SJSA1 (cell line): Measurements from ENCODE around the gene C10orf105. TPM values are rescaled to one million over a fixed set of nuclear protein-coding genes. Genes with fewer than 3 reads are reported as not detected.

Experiments used
- DNase-seq, 2 experiments: peaks; one replicate each; pipeline ENCODE4 v3.0.0-alpha.2; 2015 to 2020; ENCODE audit warnings: low spot score in 2 of 2, low read depth in 1 of 2
- H3K27ac ChIP-seq: fragments of 250-450 bp; sonication (Bioruptor Pico); 2 replicates; pipeline ENCODE4 v1.5.1; 2020; ENCODE audit warnings: mild to moderate bottlenecking, moderate library complexity
- H3K27me3 ChIP-seq: fragments of 250-450 bp; sonication (Bioruptor Pico); replicated peaks from 2 replicates; pipeline ENCODE4 v1.5.1; 2020; ENCODE audit warnings: mild to moderate bottlenecking, moderate library complexity
- H3K36me3 ChIP-seq: fragments of 250-450 bp; sonication (Bioruptor Pico); 2 replicates; pipeline ENCODE4 v1.5.1; 2020; ENCODE audit warnings: mild to moderate bottlenecking
- H3K4me1 ChIP-seq: fragments of 250-450 bp; sonication (Bioruptor Pico); replicated peaks from 2 replicates; pipeline ENCODE4 v1.6.1; 2021; ENCODE audit warnings: mild to moderate bottlenecking
- H3K4me3 ChIP-seq: fragments of 250-450 bp; sonication (Bioruptor Pico); 2 replicates; pipeline ENCODE4 v1.5.1; 2020; ENCODE audit warnings: mild to moderate bottlenecking
- H3K9me3 ChIP-seq: fragments of 250-450 bp; sonication (Bioruptor Pico); replicated peaks from 2 replicates; pipeline ENCODE4 v1.5.1; 2020; ENCODE audit warnings: mild to moderate bottlenecking
- total RNA-seq: library from RNA; depleted of rRNA; stranded (reverse); fragments of >200 nt; shearing (Covaris generic); gene quantifications from 2 replicates; pipeline ENCODE4 v1.2.3, GENCODE V29; 2014

The C10orf105 gene
- total RNA-seq, 1 experiment from 2014 or later = not detected

- no peak overlapping the region for H3K4me3 ChIP-seq
- H3K36me3 ChIP-seq = no peaks in the 10 kb centered on the region
- no peaks in the 10 kb centered on the region for H3K9me3 ChIP-seq
- no peaks in the 10 kb centered on the region for H3K27me3 ChIP-seq
- H3K4me1 ChIP-seq = peaks cover 11% of the 10 kb centered on the region
- peak in 1 of 2 experiments; percentile 36 for DNase-seq
- 0 out of 2 replicates have a peak overlapping the region, but pooled peaks have one; percentile 7 for H3K27ac ChIP-seq
These were observed 6.2 kb downstream of the C10orf105 start for GRCh38 chr10:71713135-71714030.

- Histone ChIP-seq H3K36me3 (no peaks in the 10 kb centered on the region), H3K27me3 (no peaks in the 10 kb centered on the region), H3K9me3 (no peaks in the 10 kb centered on the region), H3K4me3 (no peak overlapping the region), H3K27ac (no peak overlapping the region), H3K4me1 (peaks cover 11% of the 10 kb centered on the region)
- no peak for DNase-seq
These were observed 6.9 kb downstream of the C10orf105 start for GRCh38 chr10:71712572-71713134.

DNA sequence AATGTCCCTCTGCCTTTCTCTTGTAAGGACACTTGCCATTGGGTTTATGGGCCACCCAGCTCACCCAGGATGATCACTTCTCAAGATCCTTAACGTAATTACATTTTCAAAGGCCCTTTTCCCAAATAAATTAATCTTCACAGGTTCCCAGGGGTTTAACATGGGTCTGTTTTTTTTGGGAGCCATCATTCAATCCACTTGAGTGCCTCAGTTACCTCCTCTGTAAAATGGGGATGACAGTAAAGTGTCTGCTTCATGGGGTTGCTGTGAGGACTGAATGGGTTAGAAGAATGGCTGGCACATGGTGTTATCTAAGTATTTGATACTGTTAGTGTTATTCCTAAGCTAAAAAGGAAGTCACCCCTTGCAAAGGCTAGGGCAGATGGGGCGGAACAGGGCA, 7.4 kb downstream of the C10orf105 start:
- H3K4me3 ChIP-seq = no peak overlapping the region
- H3K36me3 ChIP-seq = no peaks in the 10 kb centered on the region
- peaks cover 11% of the 10 kb centered on the region for H3K4me1 ChIP-seq
- no peak overlapping the region for H3K27ac ChIP-seq
- H3K27me3 ChIP-seq = no peaks in the 10 kb centered on the region
- H3K9me3 ChIP-seq = no peaks in the 10 kb centered on the region
- no peak for DNase-seq

DNA sequence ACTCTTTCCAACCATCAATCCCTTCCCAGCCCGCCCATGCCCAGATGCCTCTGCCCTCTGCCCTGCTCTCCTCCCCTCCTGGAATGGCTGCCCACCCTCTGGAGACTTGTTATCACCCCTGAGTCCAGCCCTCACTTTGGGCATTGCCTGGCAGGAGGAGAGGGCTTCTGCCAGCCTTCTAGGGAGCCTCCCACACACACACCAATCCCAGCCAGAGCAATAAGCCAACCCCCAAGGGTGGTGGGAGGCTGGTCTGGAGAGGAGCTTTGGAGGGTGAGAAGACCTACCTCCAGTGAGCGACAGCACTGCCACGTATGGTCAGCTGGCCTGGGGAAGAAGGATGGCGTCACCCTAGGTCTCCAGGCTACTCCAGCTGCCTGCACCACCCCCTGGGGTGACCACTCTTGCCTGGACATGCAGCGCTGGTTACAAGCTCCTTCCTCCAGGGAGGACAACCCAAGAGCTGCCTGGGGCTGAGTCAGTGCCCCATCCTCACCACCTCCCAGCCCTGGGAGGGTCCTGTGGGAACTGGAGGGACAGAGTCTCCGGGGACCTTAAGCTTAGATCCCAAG, 8.4 kb downstream of the C10orf105 start:
- H3K4me1 ChIP-seq = peaks cover 11% of the 10 kb centered on the region

DNA sequence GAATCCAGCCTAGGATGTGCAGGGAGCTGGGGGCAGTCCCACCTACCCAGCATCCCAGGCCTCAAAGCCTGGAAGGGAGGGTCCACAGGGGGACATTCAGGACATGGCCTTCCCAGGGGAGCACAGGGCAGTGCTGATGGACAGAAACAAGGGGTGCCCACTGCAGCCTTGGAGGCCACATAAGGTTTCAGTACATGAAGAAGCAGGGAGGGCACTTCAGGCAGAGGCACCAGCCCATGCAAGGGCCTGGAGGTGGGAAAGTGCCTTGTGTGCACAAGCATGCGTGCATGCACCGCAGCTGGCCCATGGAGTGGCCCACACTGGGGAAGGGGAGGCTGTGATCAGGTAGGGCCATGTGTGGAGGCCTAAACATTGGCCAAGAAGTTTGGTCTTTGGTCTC, 9.1 kb downstream of the C10orf105 start:
- H3K4me1 ChIP-seq = peaks cover 11% of the 10 kb centered on the region
- no peaks in the 10 kb centered on the region for H3K9me3 ChIP-seq
- no peaks in the 10 kb centered on the region for H3K27me3 ChIP-seq
- H3K4me3 ChIP-seq = no peak overlapping the region
- no peak for DNase-seq
- H3K36me3 ChIP-seq = no peaks in the 10 kb centered on the region
- H3K27ac ChIP-seq = no peak overlapping the region

More for the DNA sequence above, 8.4 kb downstream of the C10orf105 start:
- Histone ChIP-seq H3K4me3 (no peak overlapping the region), H3K27ac (no peak overlapping the region), H3K9me3 (no peaks in the 10 kb centered on the region), H3K36me3 (no peaks in the 10 kb centered on the region), H3K27me3 (no peaks in the 10 kb centered on the region)
- DNase-seq = no peak

DNA sequence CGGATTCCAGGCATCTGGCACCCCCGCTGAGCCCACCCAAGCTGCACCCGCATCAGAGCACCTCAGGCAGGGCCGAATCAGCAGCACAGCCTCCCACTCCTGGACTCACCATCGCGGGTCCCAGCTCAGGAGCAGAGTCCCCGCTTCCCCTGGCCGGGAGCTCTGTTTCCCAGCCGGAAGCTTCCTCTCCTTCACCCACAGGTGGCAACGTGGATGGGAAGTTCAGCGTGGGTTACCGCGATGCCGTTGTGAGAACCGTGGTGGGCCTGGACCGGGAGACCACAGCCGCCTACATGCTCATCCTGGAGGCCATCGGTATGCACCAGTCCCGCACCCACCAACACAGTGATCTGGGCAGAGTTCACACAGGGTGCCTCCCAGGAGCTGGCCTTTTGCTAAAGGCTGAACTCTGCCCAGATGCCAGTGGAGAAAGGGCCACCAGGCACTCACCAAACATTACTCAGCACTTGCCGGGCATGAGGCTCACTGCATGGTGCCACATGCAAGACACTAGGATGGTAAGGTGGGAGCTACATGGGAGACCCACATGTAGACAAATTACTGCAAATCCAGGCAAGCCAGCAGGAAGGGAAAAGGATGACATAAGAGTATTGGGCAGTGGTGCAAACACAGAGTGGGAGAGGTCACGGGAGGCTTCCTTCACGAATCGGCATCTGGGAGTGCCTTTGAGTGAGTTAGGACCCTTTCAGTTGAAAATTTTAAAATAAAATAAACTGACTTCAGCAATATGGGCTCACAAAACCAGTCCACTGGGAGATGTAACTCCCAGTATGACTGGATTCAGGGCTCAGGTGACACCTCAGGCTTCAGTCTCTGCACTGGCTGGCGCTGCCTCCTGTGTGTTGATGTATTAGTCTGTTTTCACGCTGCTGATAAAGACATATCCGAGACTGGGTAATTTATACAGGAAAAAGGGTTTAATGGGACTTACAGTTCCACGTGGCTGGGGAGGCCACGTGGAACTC, 10.4 kb downstream of the C10orf105 start:
- Histone ChIP-seq H3K4me1 (peaks cover 10% of the 10 kb centered on the region), H3K36me3 (no peaks in the 10 kb centered on the region), H3K27me3 (no peaks in the 10 kb centered on the region), H3K4me3 (no peak overlapping the region), H3K27ac (no peak overlapping the region), H3K9me3 (no peaks in the 10 kb centered on the region)
- DNase-seq = no peak

DNA sequence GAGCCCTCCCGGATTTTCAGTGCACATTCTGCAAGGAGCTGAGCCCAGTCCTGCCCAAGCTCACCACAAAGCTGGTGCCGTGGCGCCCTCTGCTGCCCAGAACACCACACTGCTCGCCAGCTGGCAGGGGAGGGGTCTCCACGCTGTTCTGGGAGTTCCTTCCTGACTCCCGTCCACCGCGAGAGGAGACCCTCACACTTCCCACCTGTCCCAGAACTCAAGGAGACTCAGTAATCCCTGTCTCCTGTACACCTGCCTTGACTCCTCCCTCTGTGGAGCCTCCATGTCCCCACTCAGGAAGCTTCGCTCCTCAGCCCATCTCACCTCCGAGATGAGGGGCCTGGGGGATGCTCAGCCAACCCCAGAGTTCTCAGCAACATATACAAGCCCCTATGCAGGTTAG, 11.3 kb downstream of the C10orf105 start:
- no peaks in the 10 kb centered on the region for H3K9me3 ChIP-seq
- no peak overlapping the region for H3K4me3 ChIP-seq
- DNase-seq = peak; percentile 26 to 56
- H3K27me3 ChIP-seq = no peaks in the 10 kb centered on the region
- no peaks in the 10 kb centered on the region for H3K36me3 ChIP-seq
- no peak overlapping the region for H3K27ac ChIP-seq
- peaks cover 2% of the 10 kb centered on the region for H3K4me1 ChIP-seq

DNA sequence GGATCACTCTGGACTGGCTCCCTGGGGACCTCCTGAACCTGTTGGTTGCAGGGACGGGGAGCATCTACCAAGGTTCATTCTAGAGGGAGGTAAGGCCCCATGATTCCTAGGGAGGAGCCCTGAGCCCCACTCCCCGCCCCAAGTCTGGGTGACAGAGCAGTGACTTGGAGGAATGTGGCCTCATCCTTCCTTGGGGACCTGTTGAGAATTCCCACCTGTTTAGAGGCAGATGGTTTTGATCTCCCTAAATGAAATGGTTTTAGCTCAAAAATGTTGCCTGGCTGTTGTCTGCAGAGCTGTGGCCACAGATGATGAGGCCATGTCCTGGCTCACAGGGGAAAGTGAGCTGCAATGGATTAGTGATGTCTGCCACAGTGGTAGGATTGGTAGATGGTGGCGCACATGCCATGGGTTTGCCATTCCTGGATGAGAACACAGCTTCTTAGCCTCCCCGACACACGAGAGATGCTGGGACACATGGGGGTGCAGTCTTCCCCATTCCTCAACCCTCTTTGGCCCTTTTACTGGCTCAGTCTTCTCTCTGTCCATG, 12.3 kb downstream of the C10orf105 start:
- Histone ChIP-seq H3K27ac (no peak overlapping the region), H3K36me3 (no peaks in the 10 kb centered on the region), H3K9me3 (no peaks in the 10 kb centered on the region), H3K4me3 (no peak overlapping the region), H3K4me1 (no peaks in the 10 kb centered on the region), H3K27me3 (no peaks in the 10 kb centered on the region)
- DNase-seq = no peak

GRCh38 chr10:71706216-71707121, 13.1 kb downstream of the C10orf105 start:
- Histone ChIP-seq H3K4me1 (no peaks in the 10 kb centered on the region), H3K27me3 (no peaks in the 10 kb centered on the region), H3K9me3 (no peaks in the 10 kb centered on the region), H3K27ac (no peak overlapping the region), H3K36me3 (no peaks in the 10 kb centered on the region), H3K4me3 (no peak overlapping the region)
- no peak for DNase-seq

GRCh38 chr10:71705582-71705981, 14.0 kb downstream of the C10orf105 start:
- Histone ChIP-seq H3K27me3 (no peaks in the 10 kb centered on the region; the same call in 1 of the 2 replicates), H3K4me3 (no peak overlapping the region)
- no peak for DNase-seq

DNA sequence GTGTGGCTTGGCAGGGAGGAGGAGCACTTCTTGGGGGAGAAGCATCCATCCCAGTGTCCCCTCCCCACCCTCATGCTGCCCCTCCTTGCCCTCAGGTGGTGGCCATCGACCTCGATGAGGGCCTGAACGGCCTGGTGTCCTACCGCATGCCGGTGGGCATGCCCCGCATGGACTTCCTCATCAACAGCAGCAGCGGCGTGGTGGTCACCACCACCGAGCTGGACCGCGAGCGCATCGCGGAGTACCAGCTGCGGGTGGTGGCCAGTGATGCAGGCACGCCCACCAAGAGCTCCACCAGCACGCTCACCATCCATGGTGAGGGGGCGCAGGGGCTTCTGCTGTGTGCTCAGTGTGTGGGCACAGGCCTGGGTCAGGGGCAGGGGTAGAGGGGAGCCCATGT, 14.8 kb downstream of the C10orf105 start:
- Histone ChIP-seq H3K36me3 (no peaks in the 10 kb centered on the region), H3K27ac (no peak overlapping the region), H3K9me3 (no peaks in the 10 kb centered on the region), H3K4me3 (no peak overlapping the region), H3K4me1 (no peaks in the 10 kb centered on the region), H3K27me3 (no peaks in the 10 kb centered on the region; the same call in 1 of the 2 replicates)
- DNase-seq = no peak

More at GRCh38 chr10:71705582-71705981, 14.0 kb downstream of the C10orf105 start:
- Histone ChIP-seq H3K27ac (no peak overlapping the region), H3K36me3 (no peaks in the 10 kb centered on the region), H3K4me1 (no peaks in the 10 kb centered on the region), H3K9me3 (no peaks in the 10 kb centered on the region)

DNA sequence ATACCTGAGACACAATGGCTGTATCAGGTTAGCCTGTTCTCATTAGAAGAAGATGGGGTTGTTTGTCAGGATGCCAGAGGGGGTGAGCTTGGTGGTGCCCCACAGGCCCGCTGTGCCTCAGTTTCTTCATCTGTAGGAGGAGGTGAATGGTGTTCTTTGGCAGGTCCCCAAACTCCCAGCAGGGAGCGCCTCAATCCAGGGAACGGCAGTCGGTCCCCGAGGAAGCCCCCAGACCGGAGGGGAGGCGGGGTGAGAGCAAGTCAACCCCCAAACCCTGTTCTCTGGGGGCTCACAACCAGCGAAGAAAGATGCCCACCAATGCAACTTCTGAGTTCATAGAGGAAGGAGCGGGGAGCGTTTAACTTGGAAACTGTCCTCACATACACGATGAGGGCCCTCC, 16.0 kb downstream of the C10orf105 start:
- Histone ChIP-seq H3K9me3 (no peaks in the 10 kb centered on the region), H3K4me1 (no peaks in the 10 kb centered on the region), H3K27me3 (no peaks in the 10 kb centered on the region; the same call in 1 of the 2 replicates), H3K27ac (no peak overlapping the region), H3K4me3 (no peak overlapping the region), H3K36me3 (no peaks in the 10 kb centered on the region)
- no peak for DNase-seq
